Measurements from ENCODE around the gene ZNF609. TPM values are rescaled to one million over a fixed set of nuclear protein-coding genes. Genes with fewer than 3 reads are reported as not detected.

The ZNF609 gene
- total RNA-seq, 1 experiment from 2014 or later: 9.9 TPM

GRCh38 chr15:64422697-64423096 is 37.7 kb upstream of the ZNF609 start:
- Histone ChIP-seq H3K4me2 (ENCODE audit: low read length) (no peak overlapping the region), H3K27me3 (ENCODE audit: low read length) (no peaks in the 10 kb centered on the region), H3F3A (ENCODE audit: low read length, unreplicated experiment) (no peaks in the 10 kb centered on the region), H3K79me2 (ENCODE audit: low read length) (no peaks in the 10 kb centered on the region), H3K9me2 (replicated peaks; ENCODE audit: low read length) (no peaks in the 10 kb centered on the region), H4K20me1 (ENCODE audit: low read length) (no peaks in the 10 kb centered on the region), H2AFZ (ENCODE audit: low read length) (no peak overlapping the region), H3K9ac (ENCODE audit: low read length) (no peak overlapping the region), H3K9me3 (ENCODE audit: low read length) (no peaks in the 10 kb centered on the region), H3K4me1 (ENCODE audit: insufficient read depth, low read length) (no peaks in the 10 kb centered on the region), H3K36me3 (ENCODE audit: low read depth, low read length) (peaks cover 6% of the 10 kb centered on the region; the same call in 1 of the 2 replicates), H3K27ac (ENCODE audit: low read length) (no peak overlapping the region), H3K4me3 (ENCODE audit: low read length) (no peak overlapping the region)
- BruUV-seq (replicated peaks): no TSS peak
- ATAC-seq (no peak), DNase-seq (no peak)
- CTCF ChIA-PET: no interaction called here
- TF ChIP-seq, protein P1, sequence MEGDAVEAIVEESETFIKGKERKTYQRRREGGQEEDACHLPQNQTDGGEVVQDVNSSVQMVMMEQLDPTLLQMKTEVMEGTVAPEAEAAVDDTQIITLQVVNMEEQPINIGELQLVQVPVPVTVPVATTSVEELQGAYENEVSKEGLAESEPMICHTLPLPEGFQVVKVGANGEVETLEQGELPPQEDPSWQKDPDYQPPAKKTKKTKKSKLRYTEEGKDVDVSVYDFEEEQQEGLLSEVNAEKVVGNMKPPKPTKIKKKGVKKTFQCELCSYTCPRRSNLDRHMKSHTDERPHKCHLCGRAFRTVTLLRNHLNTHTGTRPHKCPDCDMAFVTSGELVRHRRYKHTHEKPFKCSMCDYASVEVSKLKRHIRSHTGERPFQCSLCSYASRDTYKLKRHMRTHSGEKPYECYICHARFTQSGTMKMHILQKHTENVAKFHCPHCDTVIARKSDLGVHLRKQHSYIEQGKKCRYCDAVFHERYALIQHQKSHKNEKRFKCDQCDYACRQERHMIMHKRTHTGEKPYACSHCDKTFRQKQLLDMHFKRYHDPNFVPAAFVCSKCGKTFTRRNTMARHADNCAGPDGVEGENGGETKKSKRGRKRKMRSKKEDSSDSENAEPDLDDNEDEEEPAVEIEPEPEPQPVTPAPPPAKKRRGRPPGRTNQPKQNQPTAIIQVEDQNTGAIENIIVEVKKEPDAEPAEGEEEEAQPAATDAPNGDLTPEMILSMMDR (conservative IDR thresholded peaks at IDR 0.05; ENCODE audit: low read depth, low read length): no peak
- TF ChIP-seq EZH2 (IDR thresholded peaks at IDR 0.05; ENCODE audit: low read length, unreplicated experiment) (no peak), EZH2phosphoT487 (IDR thresholded peaks at IDR 0.05; ENCODE audit: borderline replicate concordance, low read length) (no peak)
- POLR2A ChIA-PET (ENCODE audit: unreplicated experiment): no interaction called here
- intact Hi-C loops (cut with micrococcal nuclease): loop anchor here (10.0 kb wide), 1 partner anchor 232 kb away; no protein-coding TSS in a partner anchor

- Histone ChIP-seq H3K36me3 (ENCODE audit: low read depth, low read length) (peaks cover 6% of the 10 kb centered on the region; the same call in 1 of the 2 replicates), H3K4me2 (ENCODE audit: low read length) (no peak overlapping the region), H3K9me2 (replicated peaks; ENCODE audit: low read length) (no peaks in the 10 kb centered on the region), H3K79me2 (ENCODE audit: low read length) (no peaks in the 10 kb centered on the region), H3K9ac (ENCODE audit: low read length) (no peak overlapping the region), H2AFZ (ENCODE audit: low read length) (no peak overlapping the region), H3K27ac (ENCODE audit: low read length) (no peak overlapping the region), H3K4me3 (ENCODE audit: low read length) (no peak overlapping the region), H3K4me1 (ENCODE audit: insufficient read depth, low read length) (no peaks in the 10 kb centered on the region), H4K20me1 (ENCODE audit: low read length) (no peaks in the 10 kb centered on the region), H3K9me3 (ENCODE audit: low read length) (no peaks in the 10 kb centered on the region), H3F3A (ENCODE audit: low read length, unreplicated experiment) (no peaks in the 10 kb centered on the region), H3K27me3 (ENCODE audit: low read length) (no peaks in the 10 kb centered on the region)
- no peak for DNase-seq
- ATAC-seq: no peak
- TF ChIP-seq EZH2 (IDR thresholded peaks at IDR 0.05; ENCODE audit: low read length, unreplicated experiment) (no peak), EZH2phosphoT487 (IDR thresholded peaks at IDR 0.05; ENCODE audit: borderline replicate concordance, low read length) (no peak)
- TF ChIP-seq, protein P1 (conservative IDR thresholded peaks at IDR 0.05; ENCODE audit: low read depth, low read length): no peak
- CTCF ChIA-PET: no interaction called here
- POLR2A ChIA-PET (ENCODE audit: unreplicated experiment): no interaction called here
- intact Hi-C loops (cut with micrococcal nuclease): loop anchor here (10.0 kb wide), 1 partner anchor 231 kb away; no protein-coding TSS in a partner anchor
- no TSS peak for BruUV-seq (replicated peaks)
Observed at GRCh38 chr15:64423970-64424369, 36.4 kb upstream of the ZNF609 start.

DNA sequence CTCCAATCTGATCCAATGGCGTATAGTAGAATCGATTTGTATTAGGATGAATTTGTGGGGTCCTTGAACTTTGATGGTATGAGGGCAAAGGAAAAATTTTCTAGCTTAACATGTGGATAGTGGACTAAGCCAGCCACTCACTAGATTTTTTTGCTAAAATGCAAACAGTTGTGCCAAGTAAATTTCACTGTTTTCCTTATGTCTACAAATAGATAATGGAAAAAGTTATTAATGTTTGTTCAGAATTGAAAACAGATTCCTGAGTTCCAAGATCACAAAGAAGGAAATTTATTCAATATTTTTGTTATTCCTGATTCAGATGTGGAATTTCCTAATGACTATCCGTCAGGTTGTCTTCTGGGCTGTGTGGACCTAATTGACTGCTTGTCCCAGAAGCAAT is 35.2 kb upstream of the ZNF609 start:
- Histone ChIP-seq H3K4me2 (ENCODE audit: low read length) (no peak overlapping the region), H3K36me3 (ENCODE audit: low read depth, low read length) (peaks cover 6% of the 10 kb centered on the region; the same call in 1 of the 2 replicates), H3K9me2 (replicated peaks; ENCODE audit: low read length) (no peaks in the 10 kb centered on the region), H3F3A (ENCODE audit: low read length, unreplicated experiment) (no peaks in the 10 kb centered on the region), H3K4me1 (ENCODE audit: insufficient read depth, low read length) (no peaks in the 10 kb centered on the region), H3K9me3 (ENCODE audit: low read length) (no peaks in the 10 kb centered on the region), H3K79me2 (ENCODE audit: low read length) (no peaks in the 10 kb centered on the region), H2AFZ (ENCODE audit: low read length) (no peak overlapping the region), H3K27me3 (ENCODE audit: low read length) (no peaks in the 10 kb centered on the region), H3K4me3 (ENCODE audit: low read length) (no peak overlapping the region), H4K20me1 (ENCODE audit: low read length) (no peaks in the 10 kb centered on the region), H3K27ac (ENCODE audit: low read length) (no peak overlapping the region), H3K9ac (ENCODE audit: low read length) (no peak overlapping the region)
- ChIA-PET POLR2A (ENCODE audit: unreplicated experiment) (no interaction called here), CTCF (no interaction called here)
- intact Hi-C loops (cut with micrococcal nuclease): loop anchor here (10.0 kb wide), 1 partner anchor 230 kb away; no protein-coding TSS in a partner anchor
- no TSS peak for BruUV-seq (replicated peaks)
- DNase-seq: no peak
- TF ChIP-seq, protein P1 (conservative IDR thresholded peaks at IDR 0.05; ENCODE audit: low read depth, low read length): no peak
- TF ChIP-seq EZH2 (IDR thresholded peaks at IDR 0.05; ENCODE audit: low read length, unreplicated experiment) (no peak), EZH2phosphoT487 (IDR thresholded peaks at IDR 0.05; ENCODE audit: borderline replicate concordance, low read length) (no peak)
- ATAC-seq: no peak
